KOPT-K1 (cell line): ENCODE measurements around the gene RFFL.

ENCODE experiments used
- H3K27ac ChIP-seq: fragments of 200-600 bp; sonication (generic); 2 replicates; pipeline ENCODE4 v1.5.1; 2016; ENCODE audit warnings: antibody characterized with exemption, mild to moderate bottlenecking, low read depth, low read length; ENCODE audit not compliant: poor library complexity, severe bottlenecking
- H3K36me3 ChIP-seq: fragments of 200-600 bp; sonication (generic); 2 replicates; pipeline ENCODE4 v1.5.1; 2017; ENCODE audit warnings: antibody characterized with exemption, mild to moderate bottlenecking, low read length, moderate library complexity; ENCODE audit not compliant: insufficient read depth
- H3K9me3 ChIP-seq: fragments of 200-600 bp; sonication (generic); 2 replicates; pipeline ENCODE4 v1.5.1; 2017; ENCODE audit warnings: antibody characterized with exemption, low read length, mild to moderate bottlenecking; ENCODE audit not compliant: insufficient read depth, poor library complexity, severe bottlenecking

The RFFL gene

DNA sequence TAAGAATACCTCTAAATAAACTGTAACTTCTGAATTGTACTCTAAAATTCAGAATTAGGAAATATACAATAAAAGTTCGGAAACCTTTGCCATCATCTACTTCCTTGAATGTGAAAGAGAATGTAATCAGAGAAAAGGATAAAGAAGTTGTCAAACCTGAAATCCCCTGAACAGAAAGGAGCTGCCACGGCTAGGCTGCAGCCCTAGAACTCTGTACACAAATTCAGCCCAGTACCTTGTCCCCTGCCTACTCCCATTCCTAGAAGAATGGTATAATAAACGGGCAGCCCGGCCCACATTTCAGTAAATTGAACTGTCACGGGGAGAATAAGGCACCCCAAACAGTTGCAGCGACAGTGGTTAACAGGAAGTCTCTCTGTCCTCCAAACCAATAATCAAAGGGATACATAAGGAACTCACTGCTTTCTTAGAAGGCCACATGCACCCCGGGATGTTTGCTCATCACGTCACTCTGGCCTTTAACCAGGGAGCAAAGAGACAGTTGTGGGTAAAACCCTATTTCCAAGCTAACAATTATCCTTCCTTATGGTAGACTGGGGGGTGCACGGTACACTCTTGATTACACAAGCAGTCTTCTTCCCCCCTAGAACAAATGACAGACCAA is 24.3 kb upstream of the RFFL start:
- Histone ChIP-seq H3K9me3 (no peaks in the 10 kb centered on the region), H3K36me3 (no peaks in the 10 kb centered on the region), H3K27ac (no peak overlapping the region)

DNA sequence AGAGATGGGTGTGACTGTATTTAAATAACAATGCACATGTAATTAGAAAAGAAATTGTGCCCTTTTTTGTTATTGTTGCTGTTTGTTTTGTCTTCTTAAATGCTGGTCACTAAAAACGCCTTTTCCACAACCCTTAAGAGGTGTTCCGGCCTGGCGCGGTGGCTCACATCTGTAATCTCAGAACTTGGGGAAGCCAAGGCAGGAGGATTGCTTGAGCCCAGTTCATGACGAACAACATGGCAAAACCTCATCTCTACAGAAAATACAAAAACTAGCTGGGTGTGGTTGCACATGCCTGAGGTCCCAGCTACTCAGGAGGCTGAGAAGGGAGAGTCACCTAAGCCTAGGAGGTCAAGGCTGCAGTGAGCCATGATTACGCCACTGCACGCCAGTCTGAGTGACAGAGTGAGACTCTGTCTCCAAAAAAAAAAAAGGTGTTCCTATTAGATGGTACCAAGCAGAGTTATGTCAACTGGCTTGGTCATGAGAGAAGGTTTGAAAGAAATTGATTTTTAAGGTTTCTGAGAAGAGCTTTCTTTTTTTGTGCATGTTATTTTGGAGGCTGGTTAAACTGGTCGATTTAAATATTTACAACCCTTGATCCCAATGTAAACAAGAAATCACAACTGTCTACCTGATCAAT is 23.5 kb upstream of the RFFL start:
- Histone ChIP-seq H3K9me3 (no peaks in the 10 kb centered on the region), H3K27ac (no peak overlapping the region), H3K36me3 (no peaks in the 10 kb centered on the region)

DNA sequence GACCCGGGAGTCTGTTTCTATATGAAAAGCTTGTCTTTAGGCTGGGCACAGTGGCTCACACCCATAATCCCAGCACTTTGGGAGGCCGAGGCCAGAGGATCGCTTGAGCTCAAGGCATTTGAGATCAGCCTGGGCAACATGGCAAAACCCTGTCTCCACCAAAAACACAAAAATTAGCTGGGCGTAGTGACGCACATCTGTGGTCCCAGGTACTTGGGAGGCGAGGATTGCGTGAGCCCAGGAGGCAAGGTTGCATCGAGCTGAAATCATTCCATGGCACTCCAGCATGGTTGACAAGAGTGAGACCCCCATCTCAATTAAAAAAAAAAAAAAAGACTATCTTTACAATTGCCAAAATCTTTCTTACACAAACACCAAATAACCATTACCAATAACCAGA is 22.7 kb upstream of the RFFL start:
- Histone ChIP-seq H3K36me3 (no peaks in the 10 kb centered on the region), H3K9me3 (no peaks in the 10 kb centered on the region), H3K27ac (no peak overlapping the region)

DNA sequence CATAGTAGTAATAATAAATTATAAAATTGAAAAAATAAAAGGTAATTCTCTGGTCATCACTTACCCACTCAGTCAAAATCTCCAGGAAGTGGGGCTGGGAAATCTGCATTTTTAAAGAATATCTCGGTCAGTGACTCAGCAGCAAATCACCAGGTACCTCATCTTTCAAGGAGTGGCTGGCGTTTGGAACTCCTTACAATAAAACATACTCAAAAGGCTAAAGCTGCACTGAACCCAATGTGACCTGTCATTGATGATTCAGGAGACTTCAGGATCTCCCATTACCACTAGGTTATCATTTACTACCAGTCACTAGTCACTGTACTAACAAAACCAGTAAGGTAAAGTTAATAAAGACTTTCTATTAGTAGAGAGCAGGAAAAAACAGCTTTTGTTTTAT is 21.5 kb upstream of the RFFL start:
- Histone ChIP-seq H3K27ac (no peak overlapping the region), H3K9me3 (no peaks in the 10 kb centered on the region), H3K36me3 (no peaks in the 10 kb centered on the region)

DNA sequence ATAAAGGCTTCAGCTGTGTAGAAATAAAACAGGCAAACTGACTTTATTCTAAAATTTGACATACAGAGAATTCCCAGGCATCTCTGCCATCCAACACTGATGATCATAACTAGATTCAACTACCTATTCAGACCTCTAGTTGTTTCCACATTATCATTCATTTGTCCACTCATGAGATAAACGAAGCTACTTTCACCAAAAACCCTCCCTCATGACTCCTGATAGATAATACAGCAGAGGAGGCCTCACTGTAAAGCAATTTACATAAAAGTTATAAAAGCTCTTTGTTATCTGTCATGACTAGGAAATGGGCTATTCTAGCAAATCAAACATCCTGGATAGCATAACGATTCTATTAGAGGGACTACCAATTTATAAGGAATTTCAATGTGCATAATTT is 19.6 kb upstream of the RFFL start:
- no peak overlapping the region for H3K27ac ChIP-seq
- H3K9me3 ChIP-seq, result no peaks in the 10 kb centered on the region
- H3K36me3 ChIP-seq, result no peaks in the 10 kb centered on the region

DNA sequence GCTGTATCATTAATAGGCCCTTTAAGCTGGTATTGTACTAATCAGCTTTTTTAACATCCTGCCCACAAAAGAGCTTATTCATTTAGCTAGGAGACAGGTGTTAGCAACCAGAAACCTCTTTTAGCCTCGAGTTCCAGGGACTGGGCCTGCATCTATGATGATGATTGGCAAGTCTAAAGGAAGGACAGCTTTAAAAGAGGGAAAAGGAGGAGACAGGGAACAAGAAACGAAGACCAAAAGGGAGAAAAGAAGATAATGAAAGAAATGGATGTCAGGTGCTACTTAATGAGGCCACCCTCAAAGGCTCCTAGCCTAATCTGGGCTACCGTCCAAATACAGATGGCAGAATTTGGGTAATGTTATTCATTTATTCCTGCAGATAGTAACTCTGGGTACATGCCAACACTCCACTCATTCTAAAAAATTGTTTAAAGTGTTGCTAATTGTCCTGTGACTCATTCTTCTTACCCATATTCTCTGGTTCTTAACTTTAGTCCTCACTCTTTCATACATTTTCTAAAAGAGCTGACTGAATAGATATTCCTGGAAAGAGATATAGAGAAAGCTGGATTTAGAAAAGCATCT is 18.7 kb upstream of the RFFL start:
- no peaks in the 10 kb centered on the region for H3K9me3 ChIP-seq
- H3K27ac ChIP-seq, result no peak overlapping the region
- H3K36me3 ChIP-seq, result no peaks in the 10 kb centered on the region

DNA sequence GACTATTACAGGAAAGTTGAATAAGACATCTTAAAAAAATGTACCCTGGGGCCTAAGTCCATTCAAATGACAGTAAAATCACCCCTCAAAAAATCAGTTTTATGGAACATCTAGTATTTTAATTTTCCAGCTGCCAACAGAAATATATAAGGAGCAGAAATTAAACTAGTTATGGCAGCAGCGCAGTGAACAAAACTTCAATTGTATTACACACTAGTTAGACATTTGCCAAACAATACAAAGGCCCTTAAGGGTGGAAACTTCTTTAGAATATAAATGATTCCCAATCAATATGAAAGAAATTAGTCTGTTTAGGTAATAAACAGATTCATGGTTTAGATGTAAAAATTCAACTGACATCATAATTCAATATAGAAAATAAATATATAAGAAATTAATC is 18.1 kb upstream of the RFFL start:
- Histone ChIP-seq H3K9me3 (no peaks in the 10 kb centered on the region), H3K36me3 (no peaks in the 10 kb centered on the region), H3K27ac (no peak overlapping the region)

DNA sequence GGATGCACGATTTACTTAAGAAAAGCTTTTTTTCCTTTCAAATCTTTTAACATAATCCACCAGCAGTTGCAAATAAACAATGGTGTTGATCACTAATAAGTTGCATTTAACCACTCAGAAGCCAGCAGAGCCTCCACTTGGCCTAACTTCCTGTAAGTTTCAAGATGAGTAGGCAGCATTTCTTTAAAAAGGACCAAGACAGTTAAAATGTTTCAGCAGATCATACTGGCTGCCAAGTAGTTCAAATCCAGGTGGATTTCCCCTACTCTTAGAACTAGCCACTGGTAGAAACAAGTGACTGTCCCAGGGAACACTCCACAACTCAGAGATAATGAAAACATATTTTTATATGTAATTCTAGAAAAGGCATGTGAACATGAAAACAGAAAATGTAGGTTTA is 17.0 kb upstream of the RFFL start:
- no peaks in the 10 kb centered on the region for H3K36me3 ChIP-seq
- no peak overlapping the region for H3K27ac ChIP-seq
- no peaks in the 10 kb centered on the region for H3K9me3 ChIP-seq

DNA sequence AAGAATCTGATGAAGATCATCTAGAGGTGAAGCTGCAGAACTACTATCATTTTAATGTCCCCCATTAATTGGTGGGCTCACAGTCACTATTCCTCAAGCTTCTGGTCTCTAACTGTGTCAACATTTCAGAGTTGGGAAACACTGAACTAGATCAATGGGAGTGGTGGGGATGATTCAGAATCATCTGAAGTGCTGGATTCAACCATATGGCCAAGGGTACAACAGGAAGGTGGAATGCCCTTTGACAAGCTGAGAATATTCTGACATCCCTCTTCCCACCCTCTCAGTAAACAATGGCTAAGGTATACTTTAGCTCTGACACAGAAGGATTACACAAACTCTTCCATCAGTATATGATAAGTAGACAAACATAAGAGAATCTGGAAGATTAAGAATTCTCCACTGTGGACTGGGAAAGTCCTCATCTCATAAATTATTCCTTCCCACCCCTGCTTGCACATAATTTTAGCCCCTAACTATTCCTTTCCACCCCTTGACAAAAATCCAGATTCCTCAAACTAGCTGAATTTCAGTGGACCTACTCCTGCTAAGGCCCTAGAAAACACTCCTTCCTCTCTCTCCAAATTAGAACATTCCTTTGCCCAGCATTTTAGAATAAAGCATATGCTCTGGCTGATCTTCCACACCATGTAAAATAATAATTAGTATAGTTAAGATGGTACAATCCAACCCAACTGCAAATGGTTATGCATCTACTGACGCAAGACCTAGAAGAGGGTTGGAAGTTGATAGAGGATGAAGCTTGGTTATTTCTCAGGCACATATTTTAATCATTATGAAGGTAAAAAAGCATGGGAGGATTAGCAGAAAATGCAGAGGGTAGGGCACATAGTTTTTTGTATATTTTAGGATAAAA is 16.3 kb upstream of the RFFL start:
- Histone ChIP-seq H3K9me3 (no peaks in the 10 kb centered on the region), H3K27ac (no peak overlapping the region), H3K36me3 (no peaks in the 10 kb centered on the region)

DNA sequence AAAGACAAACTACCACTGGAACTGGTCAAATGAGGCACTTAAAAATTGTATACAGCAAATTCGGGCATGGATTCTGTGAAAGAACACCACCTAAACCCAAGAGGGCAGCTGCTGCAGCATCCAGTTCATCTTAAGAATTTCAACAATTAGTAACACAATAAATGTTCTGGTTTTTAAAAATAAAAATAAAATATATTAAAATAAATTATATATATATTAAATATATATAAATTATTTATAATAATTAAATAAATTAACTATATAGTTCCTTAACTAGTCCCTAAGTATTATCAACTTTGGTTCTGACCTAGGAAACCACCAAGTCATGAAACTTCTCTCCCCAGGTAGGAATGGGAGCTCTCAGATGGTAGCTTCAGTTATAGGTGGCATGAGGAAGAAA is 13.4 kb upstream of the RFFL start:
- no peaks in the 10 kb centered on the region for H3K36me3 ChIP-seq
- H3K27ac ChIP-seq, result no peak overlapping the region
- H3K9me3 ChIP-seq, result no peaks in the 10 kb centered on the region

DNA sequence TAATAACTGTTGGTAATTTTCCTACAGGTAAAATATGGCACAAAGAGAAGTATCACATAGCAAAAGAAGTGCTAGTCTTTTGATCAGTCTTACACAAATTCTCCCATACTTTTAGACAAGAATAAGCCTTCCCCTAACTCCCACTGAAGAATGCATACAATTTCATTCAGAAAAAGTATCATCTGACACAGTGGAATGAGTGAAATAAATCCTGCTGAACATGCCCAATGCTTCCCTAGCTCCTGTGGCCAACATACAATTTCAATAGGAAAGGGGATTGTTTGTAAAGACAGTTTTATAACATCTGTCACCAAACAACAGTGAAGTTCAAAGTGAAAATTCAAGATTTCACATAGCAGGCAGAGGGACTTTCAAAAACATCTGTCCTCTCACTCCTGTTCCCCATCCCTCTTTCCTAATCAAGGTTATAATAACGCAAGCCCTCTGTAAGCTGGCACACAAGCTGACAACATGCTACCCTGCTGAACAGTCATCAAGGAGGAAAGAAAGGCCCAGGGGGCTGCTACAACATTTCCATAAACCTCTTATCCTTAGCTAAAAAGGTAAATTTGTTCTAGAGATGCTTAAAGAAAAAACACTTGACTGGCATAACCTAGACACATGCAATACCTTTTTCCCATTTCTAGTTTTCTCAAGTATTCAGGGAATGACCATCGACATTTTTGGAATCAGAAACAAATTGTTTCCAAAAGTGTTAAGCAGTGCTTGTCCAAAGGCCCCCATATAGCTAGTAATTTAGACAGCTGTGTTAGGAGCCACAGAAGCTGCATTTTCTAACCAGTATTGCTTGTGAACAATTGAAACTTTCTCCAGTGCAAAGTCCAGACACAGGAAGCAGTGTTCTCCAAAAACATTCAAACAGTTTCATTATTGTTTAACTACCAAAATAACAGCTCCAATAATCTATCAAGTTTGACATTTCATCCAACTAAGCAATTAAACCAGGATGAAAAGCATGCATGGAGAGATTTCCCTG is 11.5 kb upstream of the RFFL start:
- Histone ChIP-seq H3K9me3 (no peaks in the 10 kb centered on the region), H3K36me3 (no peaks in the 10 kb centered on the region), H3K27ac (no peak overlapping the region)

DNA sequence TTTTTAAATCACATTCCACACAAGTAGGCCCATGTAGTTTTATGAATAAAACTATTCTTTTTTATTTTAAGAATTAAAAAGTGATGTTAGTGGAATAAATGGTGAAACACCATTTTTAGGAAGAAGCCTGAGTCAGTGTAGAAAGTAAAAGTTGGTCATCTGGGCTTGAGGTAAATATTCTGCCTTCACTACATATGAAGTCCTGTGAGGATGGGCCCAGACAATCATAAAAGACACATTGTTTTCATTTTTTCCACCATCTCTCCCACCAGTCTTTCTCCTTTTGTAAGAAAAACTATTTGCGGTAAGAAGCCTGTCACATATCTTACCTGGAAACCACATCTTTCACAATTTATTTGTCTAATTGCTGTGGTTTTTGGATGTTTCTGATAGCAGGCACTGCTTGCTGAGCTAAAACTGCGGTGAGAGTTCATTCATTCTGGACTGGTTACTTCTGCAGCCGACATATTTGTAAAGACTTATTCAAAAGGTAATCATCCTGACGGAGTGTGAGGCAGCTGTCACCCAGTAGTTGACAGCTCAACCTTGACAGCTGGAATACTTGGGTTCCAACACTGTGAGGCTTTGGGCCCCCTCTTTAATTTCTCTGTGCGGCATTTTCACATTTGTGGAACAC is 10.6 kb upstream of the RFFL start:
- Histone ChIP-seq H3K9me3 (no peaks in the 10 kb centered on the region), H3K36me3 (no peaks in the 10 kb centered on the region), H3K27ac (no peak overlapping the region)

DNA sequence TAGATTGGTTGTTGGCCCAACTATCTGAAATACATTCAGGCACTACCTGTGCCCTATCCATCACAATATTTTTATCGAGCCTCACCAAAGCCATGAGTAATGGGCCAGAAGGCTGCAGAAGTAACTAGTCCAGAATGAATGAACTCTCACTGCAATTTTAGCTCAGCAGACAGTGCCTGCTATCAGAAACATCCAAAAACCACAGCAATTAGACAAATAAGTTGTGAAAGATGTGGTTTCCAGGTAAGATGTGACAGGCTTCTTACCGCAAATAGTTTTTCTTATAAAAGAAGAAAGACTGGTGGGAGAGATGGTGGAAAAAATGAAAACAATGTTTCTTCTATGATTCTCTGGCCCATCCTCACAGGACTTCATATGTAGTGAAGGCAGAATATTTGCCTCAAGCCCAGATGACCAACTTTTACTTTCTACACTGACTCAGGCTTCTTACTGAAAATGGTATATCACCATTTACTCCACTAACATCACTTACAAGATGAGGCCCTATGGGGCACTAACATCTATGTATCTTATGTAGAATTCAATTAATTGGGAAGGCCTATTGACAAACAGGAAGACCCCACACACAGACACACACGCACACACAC is 9.8 kb upstream of the RFFL start:
- Histone ChIP-seq H3K27ac (no peak overlapping the region), H3K36me3 (no peaks in the 10 kb centered on the region), H3K9me3 (no peaks in the 10 kb centered on the region)

DNA sequence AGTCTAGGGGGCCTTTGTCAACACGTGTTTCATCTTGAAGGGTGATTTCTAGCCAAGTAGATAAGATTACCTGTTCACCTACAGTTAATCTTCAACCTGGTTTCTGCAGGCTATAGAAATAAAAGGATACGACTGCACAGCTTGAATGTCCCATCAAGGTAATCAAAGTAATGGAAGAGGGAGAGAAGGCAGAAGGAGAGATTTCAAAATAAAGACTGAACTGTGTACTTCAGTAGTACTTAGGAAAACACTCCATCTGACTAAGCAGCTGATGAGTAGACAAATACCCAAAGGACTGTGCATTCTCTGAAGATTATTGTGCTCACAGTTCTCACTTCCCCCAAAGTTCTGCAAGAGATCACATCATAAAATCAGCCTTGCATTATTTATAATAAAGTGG is 5.8 kb upstream of the RFFL start:
- no peak overlapping the region for H3K27ac ChIP-seq
- no peaks in the 10 kb centered on the region for H3K36me3 ChIP-seq
- no peaks in the 10 kb centered on the region for H3K9me3 ChIP-seq
